PFSK-1 (cell line): Measurements from ENCODE around the gene ANKRD6.

ENCODE experiments used
- POLR2AphosphoS5 ChIP-seq: IDR thresholded peaks from 2 replicates; pipeline ENCODE4 v1.6.1; 2012; ENCODE audit warnings: low read depth, mild to moderate bottlenecking, control low read depth, low read length, moderate library complexity
- SIN3A ChIP-seq: IDR thresholded peaks from 2 replicates; pipeline ENCODE4 v1.6.1; 2012; ENCODE audit warnings: mild to moderate bottlenecking, low read length, moderate library complexity, borderline replicate concordance; ENCODE audit not compliant: insufficient read depth
- TAF1 ChIP-seq: IDR thresholded peaks from 2 replicates; pipeline ENCODE4 v1.6.1; 2012; ENCODE audit warnings: low read length, control low read depth, borderline replicate concordance; ENCODE audit not compliant: insufficient read depth

- TF ChIP-seq POLR2AphosphoS5 (no peak), SIN3A (no peak), TAF1 (no peak)
Observed at GRCh38 chr6:89612121-89612520, 179.2 kb downstream of the ANKRD6 start.
